ENCODE data around the gene BMPR2.
A peak's percentile ranks its signal among the peaks of the same experiment; 100 is the strongest.
"Not testable (repeated sequence)": the region's sequence is repeated elsewhere in the genome, so short reads cannot be mapped to it uniquely, and the experiment has no call there.

BMPR2 gene

GRCh38 chr2:202386495-202386894 is 10.4 kb downstream of the BMPR2 start:
- not testable (repeated sequence) for DNase-seq

GRCh38 chr2:202387608-202388342 is 11.6 kb downstream of the BMPR2 start:
- DNase-seq: peak; percentile 89

GRCh38 chr2:202400941-202401340 is 24.8 kb downstream of the BMPR2 start:
- no peak for DNase-seq

- no peak for DNase-seq
Measured at GRCh38 chr2:202405798-202406197, 29.7 kb downstream of the BMPR2 start.

- no peak for DNase-seq
Measured at GRCh38 chr2:202406445-202406978, 30.4 kb downstream of the BMPR2 start.

GRCh38 chr2:202408546-202409140 is 32.5 kb downstream of the BMPR2 start:
- no peak for DNase-seq

GRCh38 chr2:202410092-202410491 is 34.0 kb downstream of the BMPR2 start:
- DNase-seq: no peak

GRCh38 chr2:202411097-202411496 is 35.0 kb downstream of the BMPR2 start:
- DNase-seq: no peak

- DNase-seq: no peak
Measured at GRCh38 chr2:202418027-202418426, 41.9 kb downstream of the BMPR2 start.

- DNase-seq: no peak
Measured at GRCh38 chr2:202418511-202418910, 42.4 kb downstream of the BMPR2 start.

GRCh38 chr2:202423139-202423538 is 47.0 kb downstream of the BMPR2 start:
- DNase-seq: no peak

- no peak for DNase-seq
Measured at GRCh38 chr2:202425036-202425435, 48.9 kb downstream of the BMPR2 start.

GRCh38 chr2:202426751-202427150 is 50.6 kb downstream of the BMPR2 start:
- no peak for DNase-seq

GRCh38 chr2:202429164-202429980 is 53.2 kb downstream of the BMPR2 start:
- no peak for DNase-seq

GRCh38 chr2:202432776-202433175 is 56.6 kb downstream of the BMPR2 start:
- DNase-seq: no peak

GRCh38 chr2:202434472-202434871 is 58.3 kb downstream of the BMPR2 start:
- no peak for DNase-seq

GRCh38 chr2:202436626-202437025 is 60.5 kb downstream of the BMPR2 start:
- no peak for DNase-seq

- not testable (repeated sequence) for DNase-seq
Measured at GRCh38 chr2:202440117-202440516, 64.0 kb downstream of the BMPR2 start.

- DNase-seq: peak; percentile 88
Measured at GRCh38 chr2:202442882-202443281, 66.8 kb downstream of the BMPR2 start.

GRCh38 chr2:202444000-202444399 is 67.9 kb downstream of the BMPR2 start:
- no peak for DNase-seq

- DNase-seq: no peak
Measured at GRCh38 chr2:202449344-202449743, 73.2 kb downstream of the BMPR2 start.

- DNase-seq: peak; percentile 22
Measured at GRCh38 chr2:202450785-202451184, 74.7 kb downstream of the BMPR2 start.

- no peak for DNase-seq
Measured at GRCh38 chr2:202452744-202453143, 76.6 kb downstream of the BMPR2 start.

GRCh38 chr2:202454536-202454935 is 78.4 kb downstream of the BMPR2 start:
- no peak for DNase-seq
